HG03280 (cell line): ENCODE results near the gene SLC23A2.

ENCODE experiments used
- ATAC-seq: cut with Tn5 transposase; IDR thresholded peaks from one replicate; pipeline ENCODE4 v1.9.1; 2021; ENCODE audit warnings: mild to moderate bottlenecking, moderate library complexity; ENCODE audit not compliant: unreplicated experiment

SLC23A2 gene

DNA sequence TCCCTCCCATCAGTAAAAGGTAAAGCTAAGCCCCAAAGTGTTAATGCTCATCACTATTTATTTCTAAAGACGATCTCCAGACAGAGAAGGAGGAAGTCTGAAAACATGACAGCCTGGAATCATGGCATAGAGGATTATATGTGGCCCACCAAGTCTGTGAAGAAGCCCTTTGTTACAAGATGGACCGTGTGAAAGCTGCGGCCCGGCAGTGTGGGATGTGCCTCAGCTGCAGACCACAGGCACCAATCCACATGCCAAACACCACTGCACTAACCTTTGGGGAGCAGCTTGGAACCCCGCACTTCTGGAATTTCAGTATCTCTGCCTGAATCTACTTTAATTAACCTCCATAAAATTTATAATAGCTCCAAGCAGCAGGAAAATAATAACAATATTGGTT, 90.4 kb downstream of the SLC23A2 start:
- ATAC-seq, result no peak

GRCh38 chr20:4905613-4906012, 95.7 kb downstream of the SLC23A2 start:
- no peak for ATAC-seq

DNA sequence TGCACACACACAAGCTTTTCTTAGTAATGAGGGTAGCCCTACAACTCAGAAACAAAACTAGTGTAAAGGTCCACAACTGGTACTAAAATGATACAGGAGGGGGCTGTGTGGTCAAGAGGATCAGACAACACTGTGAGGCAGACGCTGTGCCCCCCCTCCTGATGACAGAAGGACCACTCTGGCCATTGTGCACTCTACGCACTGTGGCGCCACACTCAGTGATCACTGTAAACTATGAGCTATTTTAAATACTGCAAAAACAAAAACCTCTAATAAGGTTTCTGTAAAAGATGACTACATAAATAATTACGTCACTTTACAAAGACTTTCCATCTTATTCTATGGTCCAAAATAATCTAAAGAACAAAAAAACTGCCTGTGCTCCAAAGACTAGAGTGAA, 96.1 kb downstream of the SLC23A2 start:
- ATAC-seq, result no peak

DNA sequence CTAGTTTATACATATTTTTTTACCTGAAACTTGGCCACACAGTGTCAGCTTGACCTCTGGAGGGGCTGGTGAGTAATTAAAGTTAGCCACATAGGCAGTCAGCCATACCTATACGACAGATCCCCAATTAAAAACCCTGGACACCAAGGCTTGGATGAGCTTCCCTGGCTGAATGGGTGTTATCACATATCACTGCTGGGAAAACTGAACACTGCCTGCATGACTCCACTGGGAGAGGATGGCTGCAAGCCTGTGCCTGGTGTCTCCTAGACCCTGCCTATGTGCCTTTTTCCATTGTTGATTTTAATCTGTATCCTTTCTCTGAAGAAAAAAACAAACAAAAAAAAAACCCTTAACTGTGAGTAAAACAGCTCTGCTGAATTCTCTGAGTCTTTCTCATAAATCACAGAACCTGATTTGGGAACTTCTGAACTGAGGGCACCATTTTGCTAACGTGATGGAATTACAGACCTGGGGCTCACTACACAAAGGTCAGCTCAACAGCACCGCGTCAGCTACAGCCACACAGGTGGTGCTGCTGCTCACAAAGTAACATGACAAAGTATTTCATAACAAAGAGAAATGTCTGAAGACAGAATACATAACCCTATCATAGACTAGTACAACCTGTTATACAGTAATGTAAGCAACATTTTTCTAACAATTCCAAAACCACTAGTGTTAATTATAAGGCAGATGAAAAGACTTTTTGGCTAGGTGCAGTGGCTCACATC, 97.0 kb downstream of the SLC23A2 start:
- ATAC-seq, result no peak

GRCh38 chr20:4902788-4903187, 98.5 kb downstream of the SLC23A2 start:
- ATAC-seq, result no peak

DNA sequence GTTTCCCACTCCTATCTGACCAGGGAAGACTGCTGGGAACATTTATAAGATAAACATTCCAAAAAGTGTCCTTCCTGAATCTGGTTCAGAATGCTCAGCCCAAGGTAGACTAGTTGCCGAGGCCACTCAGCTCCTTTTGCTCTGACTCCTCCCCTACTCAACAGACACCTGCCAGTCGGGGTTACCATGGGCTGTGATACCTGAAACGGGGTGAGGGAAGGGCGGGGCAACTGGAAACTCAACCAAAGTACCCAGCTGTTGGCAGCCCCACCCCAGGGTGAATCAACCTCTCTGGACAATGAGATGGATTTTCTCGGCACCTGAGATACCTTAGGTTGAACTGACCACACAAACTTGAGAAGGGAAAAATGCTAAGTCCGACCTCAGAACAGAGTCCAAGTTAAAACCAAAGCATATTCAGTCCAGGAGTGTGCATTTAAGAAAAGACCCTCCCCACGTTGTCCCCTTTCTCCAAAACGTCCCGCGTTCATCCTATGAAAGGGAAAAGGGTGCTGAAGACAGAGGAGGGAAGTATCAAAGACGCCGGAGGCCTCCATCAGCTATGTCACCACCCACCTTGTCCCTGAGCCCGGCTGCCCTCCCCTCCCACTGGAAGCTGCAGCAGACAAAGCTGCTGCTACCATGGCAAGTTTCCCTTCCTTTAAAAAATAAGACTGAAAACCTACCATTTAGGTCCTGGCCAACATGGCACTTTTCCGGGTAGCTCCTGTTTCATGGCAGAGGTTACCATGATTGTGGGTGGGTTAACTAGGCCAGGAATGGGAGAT, 100.1 kb downstream of the SLC23A2 start:
- ATAC-seq, result no peak

- no peak for ATAC-seq
These were observed 102.7 kb downstream of the SLC23A2 start for GRCh38 chr20:4898282-4899244.

GRCh38 chr20:4897600-4897999, 103.7 kb downstream of the SLC23A2 start:
- ATAC-seq, result no peak

DNA sequence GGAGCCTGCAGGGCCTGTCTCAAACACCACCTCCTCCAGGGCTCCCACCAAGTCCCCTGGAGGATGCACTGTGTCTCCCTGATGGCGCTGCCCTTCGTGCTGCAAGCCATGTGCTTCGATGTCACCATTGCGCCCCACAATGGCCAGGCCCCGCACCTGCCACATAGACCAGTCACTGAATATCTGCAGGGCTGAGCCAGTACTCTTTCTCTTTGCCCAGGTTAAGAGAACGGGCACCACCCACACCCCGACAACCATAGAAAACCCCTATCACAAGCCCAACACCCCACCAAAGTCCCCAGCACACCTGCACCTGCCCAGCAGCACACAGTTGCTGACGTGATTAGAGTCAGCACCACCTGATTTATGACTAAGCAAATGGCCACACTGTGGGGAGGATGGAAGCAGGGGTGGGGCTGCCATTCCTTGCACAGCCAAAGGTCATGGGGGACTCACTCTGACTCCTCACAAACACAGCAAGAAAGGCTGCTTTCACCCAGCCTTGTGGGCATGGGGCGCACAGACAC, 104.3 kb downstream of the SLC23A2 start:
- ATAC-seq, result no peak

DNA sequence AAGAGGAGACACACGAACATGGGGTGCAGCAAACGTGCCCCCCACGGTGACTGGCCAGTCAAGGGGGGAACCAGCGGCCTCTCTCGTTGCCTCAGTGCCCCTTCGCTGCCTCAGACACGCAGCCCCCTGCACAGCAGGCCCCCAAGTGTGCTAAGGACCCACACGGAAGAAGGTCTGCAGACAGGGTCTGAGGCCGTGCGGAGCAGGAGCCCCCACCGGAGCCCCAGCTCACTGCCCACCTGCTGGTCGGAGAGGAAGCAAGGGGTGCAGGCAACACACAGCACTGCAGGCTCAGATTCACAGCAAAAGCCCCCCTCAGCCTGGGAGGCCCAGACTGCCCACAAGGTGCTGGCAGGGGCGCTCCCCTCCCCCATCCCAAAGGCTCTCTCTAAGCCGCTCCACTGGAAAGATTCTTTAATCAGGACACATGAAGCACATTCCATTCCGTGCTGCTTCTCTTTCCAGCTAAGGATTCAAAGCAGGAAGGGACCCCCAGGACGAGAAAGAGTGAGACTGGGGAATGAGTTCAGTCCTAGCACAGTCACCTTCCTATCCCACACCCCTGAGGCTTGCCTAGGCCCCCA, 105.1 kb downstream of the SLC23A2 start:
- ATAC-seq, result no peak

GRCh38 chr20:4894981-4895381, 106.3 kb downstream of the SLC23A2 start:
- no peak for ATAC-seq

DNA sequence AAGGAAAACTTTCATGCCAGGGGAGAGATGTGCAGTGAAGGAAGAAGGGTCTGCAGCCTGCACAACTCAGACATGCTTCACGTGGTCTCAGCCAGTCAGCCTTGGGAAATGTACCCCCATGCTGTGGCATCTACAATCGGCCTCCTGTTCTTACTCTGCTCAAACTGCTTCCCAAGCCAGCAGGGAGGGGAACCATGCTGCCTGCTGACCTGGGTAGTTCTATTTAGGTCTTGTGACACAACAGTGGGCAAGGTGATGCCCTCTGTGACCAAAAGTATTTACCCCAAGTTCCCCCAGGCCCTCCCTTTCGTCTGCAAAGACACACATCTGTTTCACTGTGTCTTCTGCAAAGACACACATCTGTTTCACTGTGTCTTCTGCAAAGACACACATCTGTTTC, 106.9 kb downstream of the SLC23A2 start:
- ATAC-seq, result no peak

- no peak for ATAC-seq
These were observed 107.6 kb downstream of the SLC23A2 start for GRCh38 chr20:4893709-4894108.

DNA sequence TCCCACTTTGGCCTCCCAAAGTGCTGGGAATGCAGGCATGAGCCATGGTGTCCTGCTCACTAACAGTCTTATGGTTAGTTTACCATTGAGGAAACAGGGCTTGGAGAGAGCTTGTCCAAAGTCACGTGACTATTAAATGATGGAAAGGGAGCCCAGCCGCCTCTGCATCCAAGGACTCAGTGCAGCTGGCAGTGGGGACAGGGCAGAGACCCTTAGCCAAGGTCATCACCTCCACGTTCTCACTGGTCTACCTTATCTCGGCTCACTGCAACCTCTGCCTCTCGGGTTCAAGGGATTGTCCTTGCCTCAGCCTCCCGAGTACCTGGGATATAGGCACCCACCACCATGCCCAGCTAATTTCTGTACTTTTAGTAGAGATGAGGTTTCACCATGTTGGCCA, 109.3 kb downstream of the SLC23A2 start:
- no peak for ATAC-seq

DNA sequence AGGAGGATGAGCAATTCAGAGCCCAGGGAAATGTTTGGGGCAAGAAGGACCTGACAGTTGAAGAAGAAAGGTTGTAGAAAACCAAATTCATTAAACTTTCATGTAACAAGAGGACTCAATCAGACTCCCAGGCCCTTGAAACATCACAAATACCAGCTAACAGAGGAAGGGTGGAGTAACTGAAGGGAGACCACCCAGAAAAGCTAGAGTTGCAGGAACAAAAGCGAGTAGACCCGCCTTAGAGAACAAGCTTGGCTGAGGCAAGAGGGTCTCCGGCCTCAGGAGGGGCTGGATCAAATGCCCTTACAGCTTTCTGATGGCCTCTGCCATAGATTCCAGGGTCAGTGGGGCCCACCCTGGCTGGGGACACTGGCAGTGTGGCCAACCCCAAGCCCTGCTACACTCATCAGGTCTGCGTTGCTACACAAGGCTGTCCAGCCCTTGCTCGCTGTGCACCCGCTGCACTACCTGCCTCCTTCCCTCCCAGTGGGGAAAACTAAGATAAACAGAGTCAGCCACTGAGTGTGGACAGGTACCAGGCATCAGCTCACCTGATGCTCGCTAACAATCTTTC, 110.0 kb downstream of the SLC23A2 start:
- no peak for ATAC-seq

DNA sequence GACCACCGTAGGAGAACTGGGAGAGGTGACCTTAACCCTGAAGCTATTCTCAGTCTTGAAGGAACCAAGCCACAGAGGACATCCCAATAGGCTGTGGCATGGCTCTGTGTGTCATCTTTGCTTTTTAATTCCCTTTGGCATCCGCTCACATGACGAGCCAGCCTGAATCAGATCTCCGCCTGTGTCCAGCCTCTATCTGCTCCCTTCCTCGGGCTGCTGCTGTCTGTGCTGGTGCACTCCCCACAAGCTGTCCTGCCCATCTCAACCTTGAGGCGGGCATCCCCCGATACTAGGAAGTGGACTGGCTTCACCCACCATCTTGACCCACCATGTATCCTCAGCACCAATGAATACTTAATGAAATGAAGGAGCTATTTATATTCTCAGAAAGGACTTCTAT, 111.9 kb downstream of the SLC23A2 start:
- no peak for ATAC-seq

DNA sequence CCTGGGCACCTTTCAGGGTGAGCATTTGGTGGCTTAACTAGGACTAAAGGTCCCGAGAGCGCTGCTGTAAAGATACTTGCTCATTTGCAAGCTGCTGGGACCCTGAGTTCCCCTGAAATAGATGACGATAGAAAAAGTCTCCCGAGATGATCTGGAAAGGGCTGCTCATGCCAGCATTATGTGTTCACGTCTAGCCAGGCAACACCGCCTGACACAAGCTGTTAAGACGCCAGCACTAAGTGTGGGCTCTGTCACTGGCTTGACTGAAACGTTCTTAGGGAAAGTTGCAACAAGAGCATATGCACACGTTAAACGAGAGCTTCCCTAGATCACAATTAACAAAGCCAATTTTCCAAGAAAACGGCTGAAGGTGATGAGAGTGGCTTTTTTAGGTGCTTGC, 113.7 kb downstream of the SLC23A2 start:
- ATAC-seq, result no peak

DNA sequence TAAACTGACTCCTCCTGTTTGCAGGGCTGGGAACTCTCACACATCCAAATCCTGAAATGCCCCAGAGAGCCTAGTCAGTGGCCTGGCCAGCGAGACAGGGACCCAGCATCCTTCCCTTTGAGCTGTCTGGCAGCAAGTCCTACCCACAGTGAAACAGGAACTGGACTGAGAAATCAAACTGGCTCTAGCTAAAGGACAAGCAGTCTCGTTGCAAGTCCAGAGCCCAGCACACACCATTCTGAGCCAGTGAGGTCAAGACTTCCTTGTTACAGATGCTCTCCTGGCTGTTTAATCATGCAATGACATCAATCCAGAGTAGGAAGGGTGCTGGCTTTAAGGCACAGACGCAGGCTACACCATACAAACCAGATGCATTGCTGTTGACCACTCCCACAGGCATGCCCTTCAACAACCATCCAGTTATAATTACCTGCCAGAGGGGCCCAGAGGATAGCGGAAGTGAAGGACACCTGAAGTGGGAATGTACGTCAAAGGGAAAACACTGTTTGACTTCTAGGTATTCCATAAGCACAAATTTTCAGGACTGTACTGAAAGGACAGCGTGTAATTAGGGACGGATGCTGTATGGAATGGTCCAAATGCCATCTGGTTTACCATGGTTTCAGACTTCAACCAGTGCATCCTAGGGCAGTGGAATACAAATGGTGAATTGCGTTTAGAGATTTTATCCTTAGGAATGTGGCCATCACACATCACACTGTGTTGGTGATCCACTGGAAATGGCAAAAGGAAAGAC, 114.4 kb downstream of the SLC23A2 start:
- ATAC-seq, result no peak

DNA sequence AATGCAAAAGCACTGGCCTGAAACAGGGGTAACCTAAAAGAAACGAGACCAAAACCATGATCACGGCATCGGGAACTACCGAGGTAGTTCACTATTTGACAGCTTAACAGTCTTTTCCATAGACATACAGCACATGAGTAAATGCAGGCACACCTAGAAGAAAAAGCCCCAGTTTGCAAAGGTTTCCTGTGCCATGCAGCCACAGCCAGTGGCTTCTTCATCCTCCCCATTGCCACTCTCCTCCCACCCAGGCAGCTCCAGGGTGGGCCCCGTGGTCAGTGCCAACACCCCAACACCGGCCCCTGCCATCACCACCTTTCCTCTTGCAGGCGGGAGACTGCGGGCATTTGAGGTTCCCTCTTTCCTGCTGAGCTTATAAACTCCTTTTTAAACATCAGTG, 115.4 kb downstream of the SLC23A2 start:
- ATAC-seq, result no peak

DNA sequence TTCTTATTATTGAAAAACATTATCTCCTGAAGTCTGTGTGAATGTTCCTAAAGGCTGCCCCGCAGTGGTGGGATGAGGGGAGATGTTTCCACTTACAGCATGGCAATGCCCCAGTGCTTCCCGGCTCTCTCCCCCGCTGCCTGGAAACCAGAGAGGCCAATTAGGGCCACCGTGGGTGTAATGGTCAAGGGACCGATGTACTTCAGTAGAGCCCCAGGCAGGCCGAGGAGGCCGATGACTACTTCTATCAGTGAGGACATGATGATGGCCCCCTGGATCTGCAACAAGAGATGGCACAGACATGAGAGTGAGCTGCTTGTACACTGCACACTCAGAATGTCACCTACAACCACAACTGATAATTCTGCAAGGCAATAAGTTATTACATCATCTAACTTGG, 117.8 kb downstream of the SLC23A2 start:
- no peak for ATAC-seq
